ENCODE data around the gene WFDC2.

DNA sequence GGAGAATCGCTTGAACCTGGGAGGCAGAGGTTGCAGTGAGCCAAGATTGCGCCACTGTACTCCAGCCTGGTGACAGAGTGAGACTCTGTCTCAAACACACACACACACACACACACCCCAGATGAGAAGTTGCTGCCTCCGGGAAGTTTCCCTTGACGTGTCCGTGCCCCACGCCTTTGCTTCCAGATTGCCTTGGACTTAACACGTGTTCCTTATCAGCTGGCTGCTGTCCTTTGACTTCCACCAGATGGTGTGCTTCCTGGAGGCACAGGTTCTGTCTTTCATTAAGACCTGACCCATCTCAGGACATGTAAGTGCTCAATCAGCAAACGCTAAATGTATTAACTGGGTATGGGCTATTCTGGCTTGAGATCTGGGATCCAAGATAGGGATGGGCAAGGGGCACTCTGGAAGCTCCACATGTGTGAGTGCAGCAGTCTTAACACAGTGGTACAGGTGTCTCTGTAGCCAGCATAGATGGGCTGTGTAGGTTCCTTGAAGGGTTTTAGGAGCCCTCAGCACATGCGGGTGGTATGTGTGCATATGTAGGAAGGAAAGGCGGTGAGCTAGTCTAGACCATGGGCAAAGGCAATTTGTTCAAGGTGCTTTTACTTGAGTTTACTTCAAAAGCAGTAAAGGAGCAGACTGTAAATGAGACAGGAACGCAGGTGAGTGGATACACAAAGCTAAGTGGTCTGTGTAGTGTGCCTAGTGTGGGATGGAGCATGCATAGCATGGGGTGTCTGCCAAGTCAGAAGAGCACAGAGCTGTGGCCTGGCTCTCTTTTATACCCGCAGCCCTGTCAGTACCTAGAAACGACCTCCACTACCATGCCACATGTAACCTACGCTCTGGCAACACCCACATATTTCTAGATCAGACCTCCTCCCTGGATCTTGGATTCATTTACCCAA, 42.1 kb upstream of the WFDC2 start:
- TF ChIP-seq EZH2 (IDR thresholded peaks at IDR 0.05; ENCODE audit: low read depth, unreplicated experiment) (no peak), POLR2AphosphoS5 (IDR thresholded peaks at IDR 0.05; ENCODE audit: low read depth) (no peak), CTCF (conservative IDR thresholded peaks at IDR 0.05; ENCODE audit: low read depth in 2 of 2) (peak in 1 of 2 experiments; percentile 18; a peak in 1 of 4 replicates), ETS1 (IDR thresholded peaks at IDR 0.05) (no peak), CREB1 (CRISPR knock-in tag; IDR thresholded peaks at IDR 0.05; ENCODE audit: low read depth) (no peak)

Measured in GM23338 (cell line).